HUDEP-2 (cell line): ENCODE results near the gene FAM209A.
A peak's percentile ranks its signal among the peaks of the same experiment; 100 is the strongest.
"Not testable (repeated sequence)": the region's sequence is repeated elsewhere in the genome, so short reads cannot be mapped to it uniquely, and the experiment has no call there.

ENCODE experiments used
- DNase-seq, 76 experiments: peaks; one replicate each; lab custom pipeline; 2025; ENCODE audit not compliant: unreplicated experiment in 76 of 76; lab: John Stamatoyannopoulos, UW

FAM209A gene, protein sequence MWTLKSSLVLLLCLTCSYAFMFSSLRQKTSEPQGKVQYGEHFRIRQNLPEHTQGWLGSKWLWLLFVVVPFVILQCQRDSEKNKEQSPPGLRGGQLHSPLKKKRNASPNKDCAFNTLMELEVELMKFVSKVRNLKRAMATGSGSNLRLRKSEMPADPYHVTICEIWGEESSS

DNA sequence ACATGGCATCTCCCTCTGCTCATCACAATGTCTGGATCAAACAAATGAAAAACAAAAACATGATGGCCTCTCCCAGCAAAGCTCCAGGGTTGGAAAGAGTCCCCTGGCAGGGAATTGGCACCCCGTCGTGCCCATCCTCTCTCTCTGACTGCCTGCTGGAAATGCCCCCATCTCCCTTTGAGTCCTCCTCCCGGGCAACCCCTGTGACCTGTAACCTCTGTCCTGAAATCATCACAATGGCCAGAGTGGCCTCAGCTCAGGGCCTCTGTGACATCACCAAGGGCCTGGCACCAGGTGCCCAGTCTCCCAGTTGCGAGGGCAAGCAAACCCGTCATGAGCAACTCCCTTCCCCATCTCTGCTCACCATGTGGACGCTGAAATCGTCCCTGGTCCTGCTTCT, at the start of gene FAM209A:
FAM209A (plus strand) TSS at position 301 of the 400 bp plus-strand sequence; CDS start at position 366, 65 bp downstream.
- DNase-seq: not testable (repeated sequence)

DNA sequence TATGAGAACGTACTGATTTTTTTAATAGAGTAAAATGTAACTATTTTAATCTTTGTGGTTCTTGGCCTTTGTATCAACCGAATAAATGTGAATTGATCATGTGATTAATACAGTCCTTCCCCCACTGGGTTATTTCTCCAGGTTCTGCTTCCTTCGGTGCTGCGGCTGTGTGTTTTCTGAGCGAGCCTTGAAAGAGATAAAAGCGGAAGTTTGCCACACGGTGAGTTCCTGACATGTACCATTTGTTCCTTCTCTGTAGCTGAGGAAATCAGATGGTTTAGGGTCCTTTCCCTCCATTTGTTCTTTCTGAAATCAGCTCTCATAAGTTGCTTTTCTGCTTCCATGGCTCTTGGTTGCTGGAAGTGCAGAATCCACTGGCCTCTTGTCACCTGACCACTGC, 40.6 kb upstream of the FAM209A start:
- DNase-seq: no peak

DNA sequence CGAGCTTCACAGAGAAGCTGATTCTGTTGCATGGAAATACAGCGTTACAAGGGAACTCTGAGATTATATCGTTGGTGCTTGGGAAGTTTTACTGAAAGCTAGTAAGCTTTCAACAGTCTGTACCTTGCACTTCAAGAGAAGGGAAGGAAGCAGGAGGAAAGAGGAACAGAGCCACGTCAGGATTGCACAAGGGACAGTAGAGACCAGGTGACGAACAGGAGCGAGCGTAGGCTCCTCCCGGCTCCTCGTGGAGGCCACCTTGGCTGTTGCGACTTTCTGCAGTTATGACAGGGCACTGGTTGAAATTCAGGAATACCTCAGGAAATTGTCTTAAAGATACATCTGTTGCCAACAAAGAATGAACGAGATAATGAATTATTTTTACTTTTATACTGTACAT, 37.3 kb upstream of the FAM209A start:
- no peak for DNase-seq

DNA sequence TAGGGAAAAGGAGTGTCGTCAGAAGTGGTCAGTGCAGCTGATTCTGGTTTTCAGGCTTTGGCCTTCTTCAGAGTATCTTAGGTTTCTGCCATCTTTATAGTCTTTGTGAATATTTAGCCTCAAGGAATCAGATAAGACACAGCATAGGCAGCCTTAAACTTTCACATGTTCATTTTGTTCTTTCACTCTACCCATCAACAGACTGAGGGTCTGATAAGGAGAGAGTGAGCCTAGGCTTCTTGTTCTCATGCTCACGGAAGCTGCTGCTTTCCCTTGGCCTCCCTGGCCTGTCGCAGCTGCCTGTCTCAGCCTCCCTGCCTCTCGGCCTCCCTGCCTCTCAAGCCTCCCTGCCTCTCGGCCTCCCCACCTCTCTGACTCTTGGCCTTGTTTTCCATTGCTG, 36.0 kb upstream of the FAM209A start:
- peak in 4 of 76 experiments; percentile 4 to 24 (median 7) for DNase-seq

DNA sequence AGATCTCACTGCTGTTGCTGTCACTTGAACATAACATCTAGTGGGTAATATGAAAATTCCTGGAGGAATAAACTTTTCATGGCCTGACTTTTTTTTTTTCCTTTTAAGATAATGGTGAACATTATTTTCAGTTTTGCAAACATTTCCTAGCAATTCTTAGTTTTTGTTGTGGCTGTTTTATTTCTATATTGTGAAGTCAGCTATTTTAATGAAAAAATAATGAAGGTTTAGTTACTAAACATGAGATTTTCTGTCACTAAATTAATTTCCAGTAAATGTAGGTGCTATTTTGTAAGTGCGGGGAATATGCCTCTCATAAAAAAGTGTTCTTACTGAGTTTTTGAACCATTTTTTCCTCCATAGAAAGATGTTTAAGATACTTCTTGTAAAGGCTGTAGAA, 23.4 kb upstream of the FAM209A start:
- DNase-seq: no peak

DNA sequence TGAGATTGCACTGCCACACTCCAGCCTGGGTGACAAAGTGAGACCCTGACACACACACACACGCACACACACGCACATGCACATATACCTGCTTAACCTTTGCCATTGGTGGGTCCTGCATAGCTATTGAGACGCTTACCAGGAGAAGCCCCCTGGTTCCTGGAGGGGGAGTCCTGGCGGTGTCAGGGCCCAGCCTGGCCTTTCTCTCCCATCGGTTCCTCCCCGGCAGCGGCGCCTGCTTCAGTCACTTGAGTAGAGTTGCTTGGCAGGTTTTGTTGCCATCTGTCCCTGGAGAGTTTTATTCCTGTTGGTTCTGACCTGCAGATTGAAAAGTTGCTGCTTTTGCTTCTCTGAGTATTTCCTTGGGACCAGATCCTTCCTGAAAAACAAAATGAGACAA, 20.6 kb upstream of the FAM209A start:
- no peak for DNase-seq

DNA sequence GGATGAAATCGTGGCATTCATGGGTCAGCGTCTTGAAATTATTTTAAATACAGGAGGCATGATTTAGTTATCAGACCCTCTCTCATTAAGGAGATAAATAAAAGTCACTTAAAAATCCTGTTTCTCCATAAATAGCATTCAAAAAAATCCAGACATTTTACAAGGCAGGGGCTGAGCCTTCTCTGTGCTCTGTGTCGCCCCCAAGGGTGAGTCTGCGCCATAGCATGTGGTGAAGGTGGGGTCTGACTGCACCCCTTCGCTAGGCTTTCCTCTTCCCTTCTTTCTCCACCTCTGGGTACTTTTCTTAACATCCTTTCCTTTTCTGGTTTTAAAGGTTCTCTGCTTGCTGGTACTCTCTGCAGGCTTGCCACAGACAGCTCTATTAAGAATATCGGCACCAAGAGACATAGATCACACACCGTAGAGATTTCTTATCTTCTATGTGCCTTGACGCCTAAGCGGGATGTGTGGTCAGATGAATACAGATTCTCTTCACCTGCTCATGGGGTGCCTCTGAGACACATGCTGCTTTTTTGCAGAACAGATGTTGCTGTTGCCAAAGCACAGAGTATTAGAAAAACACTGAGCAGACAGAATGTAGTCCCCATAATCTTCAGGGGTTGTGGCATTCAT, 20.1 kb upstream of the FAM209A start:
- DNase-seq: peak in 2 of 76 experiments; percentile 2 to 6

DNA sequence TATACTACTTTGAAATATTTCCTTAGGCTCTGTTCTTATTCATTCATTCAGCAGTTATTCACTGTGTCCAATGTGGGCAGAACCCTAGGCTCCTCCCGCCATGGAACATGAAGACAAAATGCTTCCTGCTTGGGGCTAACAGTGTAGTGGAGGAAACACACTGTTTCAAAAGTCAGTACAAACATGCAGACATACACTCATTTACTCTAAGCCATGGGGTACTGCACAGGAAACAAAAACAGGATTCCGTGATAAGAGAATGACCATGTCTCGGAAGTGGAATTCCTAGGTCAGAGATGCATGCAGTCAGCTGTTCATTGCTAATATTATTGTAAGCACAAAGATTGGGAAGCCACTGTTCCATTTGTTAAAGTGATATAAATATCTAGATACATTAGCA, 18.4 kb upstream of the FAM209A start:
- no peak for DNase-seq

DNA sequence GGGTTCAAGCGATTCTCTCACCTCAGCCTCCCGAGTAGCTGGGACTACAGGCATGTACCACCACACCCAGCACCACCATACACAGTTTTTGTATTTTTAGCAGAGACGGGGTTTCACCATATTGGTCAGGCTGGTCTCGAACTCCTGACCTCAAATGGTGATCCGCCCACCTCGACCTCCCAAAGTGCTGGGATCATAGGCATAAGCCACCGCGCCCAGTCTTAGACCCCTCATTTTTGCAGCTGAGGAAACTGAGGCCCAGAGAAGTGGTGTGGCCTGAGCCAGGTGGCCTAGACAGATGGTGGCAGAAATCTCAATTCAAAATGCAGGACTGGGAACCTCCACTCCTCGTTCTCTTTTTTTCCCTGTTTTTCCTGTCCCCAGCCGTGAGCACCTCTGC, 12.6 kb upstream of the FAM209A start:
- no peak for DNase-seq

DNA sequence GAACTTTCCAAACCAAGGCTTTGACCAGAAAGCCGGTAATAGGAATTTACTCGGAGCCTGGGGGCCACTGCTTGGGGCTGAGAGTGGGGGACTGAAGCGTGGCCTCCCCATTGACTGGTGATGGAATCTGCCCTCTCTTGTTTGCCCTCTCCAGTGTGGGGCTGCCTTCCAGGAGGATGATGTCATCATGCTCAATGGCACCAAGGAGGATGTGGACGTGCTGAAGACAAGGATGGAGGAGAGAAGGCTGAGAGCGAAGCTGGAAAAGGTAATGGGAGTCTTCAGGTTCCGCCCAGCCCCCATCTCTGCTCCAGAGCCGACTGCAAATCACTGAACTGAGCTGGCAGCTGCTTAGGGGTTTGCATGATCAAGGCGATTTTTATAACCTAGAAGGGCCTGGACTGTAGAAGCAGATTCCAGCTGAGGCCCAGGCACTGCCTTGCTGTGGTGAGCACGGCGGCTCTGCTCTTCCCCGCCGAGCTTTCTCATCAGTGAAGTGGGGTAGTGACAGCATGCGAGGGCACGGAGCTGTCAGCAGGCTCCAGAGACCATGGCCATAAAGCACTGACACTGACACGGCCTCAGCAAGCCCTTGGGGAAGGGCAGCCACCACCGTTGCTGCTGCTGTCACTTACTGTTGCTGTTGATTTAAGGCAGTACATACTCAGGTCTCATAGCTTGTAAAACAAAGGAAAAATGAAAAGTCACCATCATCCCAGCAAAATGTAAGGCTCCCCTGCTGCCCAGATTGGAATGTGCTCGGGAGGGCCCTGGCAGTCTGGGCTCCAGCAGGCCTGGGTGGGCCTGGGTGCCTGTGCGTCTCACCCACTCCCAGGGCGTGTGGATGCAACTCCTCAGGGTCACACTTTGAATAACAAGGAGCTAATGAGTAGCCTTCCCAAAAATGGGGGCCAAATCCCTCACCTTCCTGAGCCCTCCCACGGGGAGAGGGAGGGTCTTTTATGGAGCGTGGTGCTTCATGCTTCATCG, 11.1 kb upstream of the FAM209A start:
- DNase-seq: no peak

DNA sequence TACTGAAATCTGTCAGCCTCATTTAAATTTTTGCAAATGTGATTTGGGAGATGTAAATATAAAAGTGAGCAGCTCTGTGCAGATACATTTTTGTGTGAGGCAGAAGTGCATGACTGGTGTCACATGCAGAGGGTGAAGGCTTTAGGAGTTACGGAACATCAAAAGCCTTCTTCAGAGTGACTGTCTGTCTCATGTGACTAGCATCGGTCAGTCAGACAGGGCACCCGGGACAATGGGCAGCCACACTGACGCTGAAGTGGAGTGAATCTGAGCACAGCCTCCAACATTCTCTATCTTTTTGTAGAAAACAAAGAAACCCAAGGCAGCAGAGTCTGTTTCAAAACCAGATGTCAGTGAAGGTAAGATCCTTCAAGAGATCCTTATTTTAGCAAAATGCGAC, 7.9 kb upstream of the FAM209A start:
- no peak for DNase-seq

DNA sequence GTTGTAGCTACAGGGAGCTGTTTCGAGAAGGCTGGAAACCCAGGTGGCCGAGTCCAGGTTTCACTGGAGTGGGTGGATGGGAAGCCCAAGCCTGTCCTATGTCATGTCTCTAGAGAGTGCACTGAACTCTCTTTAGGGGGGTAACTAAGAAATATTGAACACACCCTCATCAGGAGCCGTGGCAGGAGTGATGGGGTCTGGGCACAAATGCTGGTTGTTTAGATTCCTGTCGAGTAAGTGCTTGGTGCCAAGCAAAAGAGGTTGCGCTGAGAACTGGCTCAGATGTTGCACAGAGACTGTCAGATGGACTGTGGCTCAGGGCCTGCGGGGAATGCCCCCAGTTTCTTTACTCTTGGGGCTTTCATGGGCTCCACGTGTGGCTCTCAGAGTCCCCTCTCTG, 7.3 kb upstream of the FAM209A start:
- DNase-seq: no peak

DNA sequence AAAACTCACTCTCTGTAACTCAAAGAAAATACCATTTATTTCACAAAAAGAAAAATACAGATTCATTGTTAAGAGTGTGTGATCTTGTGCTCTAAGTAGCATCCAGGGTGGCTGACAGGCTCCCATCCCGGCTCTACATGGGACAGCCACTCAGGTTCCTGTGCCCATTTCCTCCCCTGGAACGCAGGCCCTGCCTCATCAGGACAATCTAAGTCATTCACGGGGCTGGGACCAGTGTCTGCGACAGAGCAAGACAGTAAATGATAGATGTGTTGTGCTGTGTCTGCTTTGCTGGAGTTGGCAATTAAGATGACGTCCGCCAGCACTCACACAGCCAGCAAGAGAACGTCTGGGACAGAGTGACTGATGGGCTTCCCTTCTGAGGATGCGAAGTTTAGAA, 6.9 kb upstream of the FAM209A start:
- DNase-seq: no peak

DNA sequence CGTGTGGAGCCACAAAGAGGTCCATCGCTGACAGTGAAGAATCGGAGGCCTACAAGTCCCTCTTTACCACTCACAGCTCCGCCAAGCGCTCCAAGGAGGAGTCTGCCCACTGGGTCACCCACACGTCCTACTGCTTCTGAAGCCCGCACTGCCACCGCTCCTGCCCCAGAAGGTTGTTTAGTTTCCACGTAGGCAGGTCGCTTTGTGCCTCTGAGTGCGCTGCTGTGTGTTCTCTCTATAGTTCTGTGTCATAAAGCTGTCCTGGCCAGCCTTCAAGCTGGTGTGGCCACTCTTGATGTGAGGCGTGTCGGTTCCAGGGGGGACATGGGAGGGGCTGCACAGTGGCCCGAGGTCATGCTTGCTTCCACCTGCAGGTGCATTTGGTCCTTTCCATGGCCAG, 6.4 kb upstream of the FAM209A start:
- no peak for DNase-seq

DNA sequence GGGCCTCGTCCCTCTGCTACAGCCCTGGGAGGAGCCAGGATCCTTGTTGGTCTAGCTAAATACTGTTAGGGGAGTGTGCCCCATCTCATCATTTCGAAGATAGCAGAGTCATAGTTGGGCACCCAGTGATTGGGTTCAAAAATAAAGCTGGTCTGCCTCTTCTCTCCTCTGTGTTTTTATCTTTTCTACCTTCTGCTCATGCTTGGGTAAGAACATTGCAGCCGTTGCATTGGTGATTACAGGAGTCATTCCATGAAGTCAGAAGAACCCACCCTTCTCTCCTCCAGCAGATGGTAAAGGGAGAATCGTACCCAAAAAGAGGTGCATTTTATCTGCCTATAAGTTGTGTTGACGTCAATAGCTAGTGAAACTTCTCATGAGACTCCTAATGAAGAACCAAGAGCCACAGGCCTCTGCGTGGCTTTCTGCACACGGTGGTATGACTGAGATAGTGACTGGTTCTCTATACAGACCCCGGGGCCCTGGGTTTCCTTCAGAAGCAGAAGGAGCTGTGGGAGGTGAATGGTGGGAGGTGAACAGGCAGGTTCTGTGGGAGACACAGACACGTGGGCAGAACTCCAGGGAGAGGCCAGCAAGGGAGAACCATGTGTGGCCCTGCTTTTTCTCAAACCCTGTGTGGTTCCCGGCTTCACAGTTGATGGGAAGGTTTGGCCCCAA, 5.7 kb upstream of the FAM209A start:
- DNase-seq: peak in 1 of 76 experiments; percentile 6

DNA sequence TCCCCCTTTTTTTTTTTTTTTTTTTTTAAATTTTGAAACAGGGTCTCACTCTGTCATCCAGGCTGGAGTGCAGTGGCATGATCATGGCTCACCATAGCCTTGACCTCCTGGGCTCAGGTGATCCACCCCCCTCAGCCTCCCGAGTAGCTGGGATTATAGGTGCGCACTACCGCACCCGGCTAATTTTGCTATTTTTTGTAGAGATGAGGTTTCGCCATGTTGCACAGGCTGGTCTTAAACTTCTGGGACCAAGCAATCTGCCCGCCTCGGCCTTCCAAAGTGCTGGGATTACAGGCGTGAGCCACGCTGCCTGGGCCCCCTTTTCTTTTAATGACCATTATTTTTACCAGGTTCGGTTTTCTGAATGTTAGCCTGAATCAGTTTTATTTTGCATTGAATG, 5.0 kb upstream of the FAM209A start:
- DNase-seq: no peak

DNA sequence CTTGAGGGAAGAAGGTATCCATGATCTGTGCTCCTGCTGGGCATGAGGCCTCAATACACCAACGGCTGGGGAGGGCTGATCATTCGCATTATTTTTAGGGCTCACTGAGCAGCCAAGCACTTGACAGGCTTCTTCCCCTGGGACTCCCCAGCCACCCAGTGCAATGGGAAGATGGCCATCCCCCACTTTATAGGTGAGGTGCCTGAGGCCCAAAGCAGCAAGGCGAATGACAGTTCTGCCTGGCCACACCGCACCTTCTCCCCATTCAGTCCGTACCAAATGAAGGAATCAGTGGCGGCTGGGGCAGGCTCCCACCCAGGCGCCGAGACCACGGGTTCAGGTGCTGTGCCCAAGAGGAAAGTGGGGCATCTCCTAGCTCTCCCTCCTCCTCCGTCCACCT, 4.4 kb upstream of the FAM209A start:
- no peak for DNase-seq

DNA sequence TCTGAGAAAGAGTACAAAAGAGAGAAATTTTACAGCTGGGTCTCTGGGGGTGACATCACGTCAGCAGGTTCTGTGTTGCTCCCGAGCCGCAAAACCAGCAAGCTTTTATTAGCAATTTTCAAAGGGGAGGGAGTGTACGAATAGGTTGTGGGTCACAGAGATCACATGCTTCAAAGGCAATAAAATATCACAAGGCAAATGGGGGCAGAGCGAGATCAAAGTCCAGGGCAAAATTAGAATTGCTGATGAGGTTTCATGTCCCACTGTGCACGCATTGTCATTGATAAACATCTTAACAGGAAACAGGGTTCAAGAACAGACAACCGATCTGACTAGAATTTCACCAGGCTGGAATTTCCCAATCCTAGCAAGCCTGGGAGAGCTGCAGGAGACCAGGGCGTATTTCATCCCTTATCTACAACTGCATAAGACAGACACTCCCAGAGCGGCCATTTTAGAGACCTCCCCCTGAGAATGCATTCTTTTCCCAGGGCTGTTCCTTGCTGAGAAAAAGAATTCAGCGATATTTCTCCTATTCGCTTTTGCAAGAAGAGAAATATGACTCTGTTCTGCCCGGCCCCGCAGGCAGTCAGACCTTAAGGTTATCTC, 3.7 kb upstream of the FAM209A start:
- DNase-seq: not testable (repeated sequence)

DNA sequence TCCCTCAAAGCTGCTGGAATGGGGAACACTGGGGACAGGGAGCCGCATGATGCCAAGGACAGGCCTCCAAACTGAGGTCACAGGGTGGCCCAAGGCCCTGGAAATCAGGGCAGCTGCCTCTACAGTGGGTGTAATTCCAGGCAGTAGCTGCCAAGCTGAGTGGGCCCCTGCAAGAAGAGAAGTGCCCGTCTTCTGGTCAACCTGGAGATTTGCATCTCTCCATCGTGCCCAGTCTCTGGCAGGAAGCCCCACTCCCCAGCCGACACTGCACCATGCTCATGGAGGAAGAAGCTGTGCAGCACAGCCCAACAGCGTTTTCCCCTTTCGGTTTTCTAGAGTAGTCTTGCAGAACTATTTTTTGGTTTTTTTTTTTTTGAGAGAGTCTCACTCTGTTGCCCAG, 2.2 kb upstream of the FAM209A start:
- no peak for DNase-seq

DNA sequence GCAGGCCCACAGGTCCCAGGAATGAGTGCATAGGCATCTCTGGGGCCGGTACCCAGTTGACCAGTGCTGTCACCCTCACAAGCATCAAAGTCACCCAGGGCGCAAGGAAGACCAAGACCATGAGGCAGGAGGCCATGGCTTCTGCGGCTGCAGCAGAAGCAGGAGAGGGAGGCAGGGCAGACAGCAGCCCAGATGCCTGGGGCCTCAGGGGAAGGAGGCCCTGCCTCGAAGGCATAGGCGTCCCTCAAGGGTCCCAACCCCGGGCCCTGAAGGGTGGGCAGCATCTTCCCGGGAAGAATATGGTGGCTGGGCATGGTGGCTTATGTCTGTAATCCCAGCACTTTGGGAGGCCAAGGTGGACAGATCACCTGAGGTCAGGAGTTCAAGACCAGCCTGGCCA, 3.0 kb downstream of the FAM209A start:
- no peak for DNase-seq

DNA sequence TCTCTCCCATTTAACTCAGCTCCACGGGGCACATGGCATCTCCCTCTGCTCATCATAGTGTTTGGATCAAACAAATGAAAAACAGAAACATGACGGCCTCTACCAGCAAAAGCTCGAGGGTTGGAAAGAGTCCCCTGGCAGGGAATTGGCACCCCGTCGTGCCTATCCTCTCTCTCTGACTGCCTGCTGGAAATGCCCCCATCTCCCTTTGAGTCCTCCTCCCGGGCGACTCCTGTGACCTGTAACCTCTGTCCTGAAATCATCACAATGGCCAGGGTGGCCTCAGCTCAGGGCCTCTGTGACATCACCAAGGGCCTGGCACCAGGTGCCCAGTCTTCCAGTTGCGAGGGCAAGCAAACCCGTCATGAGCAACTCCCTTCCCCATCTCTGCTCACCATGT, 8.4 kb downstream of the FAM209A start, which contains the start of gene FAM209B:
FAM209B (plus strand) TSS at position 301 of the 400 bp plus-strand sequence; CDS start at position 397, 96 bp downstream.
- DNase-seq: not testable (repeated sequence)
